ENCODE results near the gene PSMD14. TPM values are rescaled to one million over a fixed set of nuclear protein-coding genes. Genes with fewer than 3 reads are reported as not detected.

Gene PSMD14
- total and polyA plus RNA-seq, 2 of the 13 experiments (the other 11 are each of a cell fraction or from before 2014, with no cell fraction given), result 60.6 to 149 TPM

GRCh38 chr2:161273038-161273760 lies 35.0 kb upstream of the PSMD14 start (continued):
- no peak for TF ChIP-seq PCBP1 (IDR thresholded peaks at IDR 0.05; ENCODE audit: borderline replicate concordance, low read depth, low read length)
- no peak for TF ChIP-seq CC2D1A (CRISPR knock-in tag; IDR thresholded peaks at IDR 0.05)
- TF ChIP-seq STAG1 (CRISPR knock-in tag; IDR thresholded peaks at IDR 0.05), result peak; percentile 84
- TF ChIP-seq ETV5 (CRISPR knock-in tag; IDR thresholded peaks at IDR 0.05; ENCODE audit: borderline replicate concordance), result no peak
- TF ChIP-seq MIER3 (CRISPR knock-in tag; IDR thresholded peaks at IDR 0.05; ENCODE audit: borderline replicate concordance), result no peak
- no peak for TF ChIP-seq ZNF275 (CRISPR knock-in tag; IDR thresholded peaks at IDR 0.05; ENCODE audit: borderline replicate concordance)
- TF ChIP-seq CBFB (CRISPR knock-in tag; IDR thresholded peaks at IDR 0.05), result no peak
- no peak for TF ChIP-seq ATF1 (CRISPR knock-in tag; IDR thresholded peaks at IDR 0.05)
- TF ChIP-seq CTCF (CRISPR knock-in tag; IDR thresholded peaks at IDR 0.05), result peak; percentile 81
- no peak for TF ChIP-seq PRMT3 (CRISPR knock-in tag; IDR thresholded peaks at IDR 0.05; ENCODE audit: borderline replicate concordance, low read depth)
- TF ChIP-seq U2AF2 (IDR thresholded peaks at IDR 0.05; ENCODE audit: low read depth, low read length), result no peak
- no peak for TF ChIP-seq ZMYM4 (CRISPR knock-in tag; IDR thresholded peaks at IDR 0.05)
- TF ChIP-seq ZNF644 (CRISPR knock-in tag; IDR thresholded peaks at IDR 0.05; ENCODE audit: low read depth), result no peak
- no peak for TF ChIP-seq AFF4 (CRISPR knock-in tag; IDR thresholded peaks at IDR 0.05)
- no peak for TF ChIP-seq ATF7-NPFF (CRISPR knock-in tag; IDR thresholded peaks at IDR 0.05; ENCODE audit: low read depth)
- no peak for TF ChIP-seq ZFP36L2 (CRISPR knock-in tag; IDR thresholded peaks at IDR 0.05)
- TF ChIP-seq SMC3 (IDR thresholded peaks at IDR 0.05; ENCODE audit: low read length), result peak; percentile 65
- no peak for TF ChIP-seq ZNF317 (CRISPR knock-in tag; IDR thresholded peaks at IDR 0.05)
- no peak for TF ChIP-seq POLR2A (IDR thresholded peaks at IDR 0.05; ENCODE audit: insufficient read depth in 1 of 2, low read depth in 2 of 2, low read length in 2 of 2)
- no peak for TF ChIP-seq ZNF276 (CRISPR knock-in tag; IDR thresholded peaks at IDR 0.05; ENCODE audit: low read depth)
- no peak for TF ChIP-seq ZSCAN21 (CRISPR knock-in tag; IDR thresholded peaks at IDR 0.05; ENCODE audit: borderline replicate concordance)
- no peak for TF ChIP-seq ZNF333 (CRISPR knock-in tag; IDR thresholded peaks at IDR 0.05; ENCODE audit: borderline replicate concordance)

Data from HepG2 (cell line).